ENCODE measurements around the gene SART1.

SART1 gene

GRCh38 chr11:65978391-65979238 is 17.1 kb downstream of the SART1 start:
- H3K27ac ChIP-seq (ENCODE audit: low read depth, low read length), result no peak overlapping the region
- H3K4me1 ChIP-seq (ENCODE audit: control insufficient read depth, insufficient read depth, low read length, unreplicated experiment), result peaks cover 1% of the 10 kb centered on the region
- no peaks in the 10 kb centered on the region for H3K79me2 ChIP-seq (ENCODE audit: control insufficient read depth, insufficient read depth, low read length, unreplicated experiment)
- no peaks in the 10 kb centered on the region for H3K27me3 ChIP-seq (ENCODE audit: insufficient read depth, low read length)
- no peak overlapping the region for H2AFZ ChIP-seq (ENCODE audit: low read length, unreplicated experiment)
- H3K4me3 ChIP-seq (ENCODE audit: low read depth, low read length), result no peak overlapping the region
- peaks cover 5% of the 10 kb centered on the region; the same call in 1 of the 2 replicates for H3K36me3 ChIP-seq (ENCODE audit: insufficient read depth, low read length)

- Histone ChIP-seq H3K79me2 (ENCODE audit: control insufficient read depth, insufficient read depth, low read length, unreplicated experiment) (no peaks in the 10 kb centered on the region), H3K36me3 (ENCODE audit: insufficient read depth, low read length) (peaks cover 5% of the 10 kb centered on the region; the same call in 1 of the 2 replicates)
These were observed 17.8 kb downstream of the SART1 start for GRCh38 chr11:65979261-65979759.

GRCh38 chr11:65981101-65981740 is 19.7 kb downstream of the SART1 start:
- Histone ChIP-seq H3K27me3 (ENCODE audit: insufficient read depth, low read length) (no peaks in the 10 kb centered on the region), H3K4me3 (ENCODE audit: low read depth, low read length) (no peak overlapping the region), H3K79me2 (ENCODE audit: control insufficient read depth, insufficient read depth, low read length, unreplicated experiment) (no peaks in the 10 kb centered on the region), H3K27ac (ENCODE audit: low read depth, low read length) (no peak overlapping the region), H3K36me3 (ENCODE audit: insufficient read depth, low read length) (peaks cover 5% of the 10 kb centered on the region; the same call in 1 of the 2 replicates), H3K4me1 (ENCODE audit: control insufficient read depth, insufficient read depth, low read length, unreplicated experiment) (no peaks in the 10 kb centered on the region), H2AFZ (ENCODE audit: low read length, unreplicated experiment) (no peak overlapping the region)

More at GRCh38 chr11:65979261-65979759, 17.8 kb downstream of the SART1 start:
- no peaks in the 10 kb centered on the region for H3K4me1 ChIP-seq (ENCODE audit: control insufficient read depth, insufficient read depth, low read length, unreplicated experiment)
- H3K4me3 ChIP-seq (ENCODE audit: low read depth, low read length), result no peak overlapping the region
- H3K27ac ChIP-seq (ENCODE audit: low read depth, low read length), result no peak overlapping the region
- no peak overlapping the region for H2AFZ ChIP-seq (ENCODE audit: low read length, unreplicated experiment)
- H3K27me3 ChIP-seq (ENCODE audit: insufficient read depth, low read length), result no peaks in the 10 kb centered on the region

- H3K4me3 ChIP-seq (ENCODE audit: low read depth, low read length), result no peak overlapping the region
- H3K79me2 ChIP-seq (ENCODE audit: control insufficient read depth, insufficient read depth, low read length, unreplicated experiment), result no peaks in the 10 kb centered on the region
- H3K27ac ChIP-seq (ENCODE audit: low read depth, low read length), result no peak overlapping the region
- no peaks in the 10 kb centered on the region for H3K4me1 ChIP-seq (ENCODE audit: control insufficient read depth, insufficient read depth, low read length, unreplicated experiment)
- no peak overlapping the region for H2AFZ ChIP-seq (ENCODE audit: low read length, unreplicated experiment)
- H3K36me3 ChIP-seq (ENCODE audit: insufficient read depth, low read length), result peaks cover 5% of the 10 kb centered on the region; the same call in 1 of the 2 replicates
- no peaks in the 10 kb centered on the region for H3K27me3 ChIP-seq (ENCODE audit: insufficient read depth, low read length)
These were observed 20.7 kb downstream of the SART1 start for GRCh38 chr11:65981972-65982823.

GRCh38 chr11:65982824-65983588 is 21.5 kb downstream of the SART1 start:
- Histone ChIP-seq H3K79me2 (ENCODE audit: control insufficient read depth, insufficient read depth, low read length, unreplicated experiment) (no peaks in the 10 kb centered on the region), H3K27me3 (ENCODE audit: insufficient read depth, low read length) (no peaks in the 10 kb centered on the region), H3K36me3 (ENCODE audit: insufficient read depth, low read length) (peaks cover 5% of the 10 kb centered on the region; the same call in 1 of the 2 replicates), H3K27ac (ENCODE audit: low read depth, low read length) (no peak overlapping the region), H2AFZ (ENCODE audit: low read length, unreplicated experiment) (no peak overlapping the region), H3K4me1 (ENCODE audit: control insufficient read depth, insufficient read depth, low read length, unreplicated experiment) (no peaks in the 10 kb centered on the region), H3K4me3 (ENCODE audit: low read depth, low read length) (no peak overlapping the region)

- Histone ChIP-seq H3K27me3 (ENCODE audit: insufficient read depth, low read length) (no peaks in the 10 kb centered on the region), H3K36me3 (ENCODE audit: insufficient read depth, low read length) (no peaks in the 10 kb centered on the region), H3K27ac (ENCODE audit: low read depth, low read length) (no peak overlapping the region), H3K79me2 (ENCODE audit: control insufficient read depth, insufficient read depth, low read length, unreplicated experiment) (no peaks in the 10 kb centered on the region), H2AFZ (ENCODE audit: low read length, unreplicated experiment) (no peak overlapping the region), H3K4me1 (ENCODE audit: control insufficient read depth, insufficient read depth, low read length, unreplicated experiment) (no peaks in the 10 kb centered on the region), H3K4me3 (ENCODE audit: low read depth, low read length) (no peak overlapping the region)
These were observed 22.1 kb downstream of the SART1 start for GRCh38 chr11:65983589-65983987.

- H3K27ac ChIP-seq (ENCODE audit: low read depth, low read length), result no peak overlapping the region
- peaks cover 2% of the 10 kb centered on the region; the same call in 1 of the 2 replicates for H3K36me3 ChIP-seq (ENCODE audit: insufficient read depth, low read length)
- H3K27me3 ChIP-seq (ENCODE audit: insufficient read depth, low read length), result no peaks in the 10 kb centered on the region
- no peak overlapping the region for H3K4me3 ChIP-seq (ENCODE audit: low read depth, low read length)
- H3K4me1 ChIP-seq (ENCODE audit: control insufficient read depth, insufficient read depth, low read length, unreplicated experiment), result no peaks in the 10 kb centered on the region
- no peaks in the 10 kb centered on the region for H3K79me2 ChIP-seq (ENCODE audit: control insufficient read depth, insufficient read depth, low read length, unreplicated experiment)
- H2AFZ ChIP-seq (ENCODE audit: low read length, unreplicated experiment), result no peak overlapping the region
These were observed 25.8 kb downstream of the SART1 start for GRCh38 chr11:65987336-65987735.

GRCh38 chr11:65988791-65989592 is 27.5 kb downstream of the SART1 start:
- H3K4me1 ChIP-seq (ENCODE audit: control insufficient read depth, insufficient read depth, low read length, unreplicated experiment), result no peaks in the 10 kb centered on the region
- peaks cover 2% of the 10 kb centered on the region; the same call in 1 of the 2 replicates for H3K36me3 ChIP-seq (ENCODE audit: insufficient read depth, low read length)
- no peak overlapping the region for H3K4me3 ChIP-seq (ENCODE audit: low read depth, low read length)
- no peak overlapping the region for H2AFZ ChIP-seq (ENCODE audit: low read length, unreplicated experiment)
- no peaks in the 10 kb centered on the region for H3K79me2 ChIP-seq (ENCODE audit: control insufficient read depth, insufficient read depth, low read length, unreplicated experiment)
- no peak overlapping the region for H3K27ac ChIP-seq (ENCODE audit: low read depth, low read length)
- no peaks in the 10 kb centered on the region for H3K27me3 ChIP-seq (ENCODE audit: insufficient read depth, low read length)

GRCh38 chr11:65992056-65992455 is 30.5 kb downstream of the SART1 start:
- H2AFZ ChIP-seq (ENCODE audit: low read length, unreplicated experiment), result no peak overlapping the region
- H3K36me3 ChIP-seq (ENCODE audit: insufficient read depth, low read length), result peaks cover 2% of the 10 kb centered on the region; the same call in 1 of the 2 replicates
- no peak overlapping the region for H3K27ac ChIP-seq (ENCODE audit: low read depth, low read length)
- no peaks in the 10 kb centered on the region for H3K79me2 ChIP-seq (ENCODE audit: control insufficient read depth, insufficient read depth, low read length, unreplicated experiment)
- no peak overlapping the region for H3K4me3 ChIP-seq (ENCODE audit: low read depth, low read length)
- no peaks in the 10 kb centered on the region for H3K27me3 ChIP-seq (ENCODE audit: insufficient read depth, low read length)
- H3K4me1 ChIP-seq (ENCODE audit: control insufficient read depth, insufficient read depth, low read length, unreplicated experiment), result no peaks in the 10 kb centered on the region

All from ACC112 (cell line).